HepG2 (cell line): ENCODE data around the gene ACAD8. TPM values are rescaled to one million over a fixed set of nuclear protein-coding genes. Genes with fewer than 3 reads are reported as not detected.

ENCODE experiments used
- ATAC-seq: fragments of 200-7000 bp; cut with Tn5 transposase; 3 replicates; pipeline ENCODE4 v1.9.1; 2020; ENCODE audit warnings: mild to moderate bottlenecking, moderate library complexity
- BruUV-seq: library from RNA; stranded (reverse); fragments of 400-500 nt; replicated peaks from 2 replicates; lab custom pipeline; 2021; lab: Mats Ljungman, UMichigan
- CTCF ChIA-PET: fragments of 300-600 bp; formaldehyde crosslinking; extraction: SDS; loops from one replicate; lab custom pipeline; 2021; ENCODE audit warnings: low total read pairs, inconsistent platforms, low intra/inter-chr PET ratio; lab: Yijun Ruan, JAX
- POLR2A ChIA-PET: fragments of 350-600 bp; sonication (Branson Sonifier 250); formaldehyde crosslinking; loops from one replicate; lab custom pipeline; 2020; ENCODE audit warnings: antibody characterized with exemption, inconsistent platforms; lab: Yijun Ruan, JAX
- DNase-seq: peaks from one replicate; pipeline ENCODE4 v3.0.0-alpha.2; 2015; ENCODE audit warnings: low spot score
- FAIRE-seq: peaks from 3 replicates; lab custom pipeline; 2011; peaks lifted over from hg19 to GRCh38; lab: Jason Lieb, UNC
- H2AFZ ChIP-seq: one replicate; pipeline ENCODE4 v1.6.1; 2011; ENCODE audit warnings: low read length, inconsistent platforms
- H3K27ac ChIP-seq: fragments of 300-600 bp; 3 replicates; pipeline ENCODE4 v1.8.0; 2011; ENCODE audit warnings: mixed run types, mild to moderate bottlenecking, mixed read lengths, low read length, inconsistent platforms; ENCODE audit not compliant: insufficient read depth; ENCODE audit errors: extremely low read length
- H3K27me3 ChIP-seq, 2 experiments: fragments of 200-600 bp in 1 of 2; 2 replicates in 1 of 2; 3 replicates in 1 of 2; pipeline versions ENCODE4 v1.6.0 to v1.8.0; 2011; ENCODE audit warnings: low read length in 2 of 2, mild to moderate bottlenecking in 2 of 2, moderate library complexity in 2 of 2, inconsistent platforms in 1 of 2; ENCODE audit not compliant: insufficient read depth in 2 of 2, control insufficient read depth in 1 of 2
- H3K36me3 ChIP-seq, 2 experiments: fragments of 200-600 bp in 1 of 2; replicated peaks in 1 of 2; 2 replicates in 1 of 2; 3 replicates in 1 of 2; pipeline versions ENCODE4 v1.5.1 to v1.8.0; 2011; ENCODE audit warnings: low read length in 2 of 2, inconsistent platforms in 1 of 2; ENCODE audit not compliant: insufficient read depth in 2 of 2, control insufficient read depth in 1 of 2
- H3K4me1 ChIP-seq: 2 replicates; pipeline ENCODE4 v1.5.1; 2012; ENCODE audit warnings: low read length, inconsistent platforms; ENCODE audit not compliant: insufficient read depth
- H3K4me2 ChIP-seq: 2 replicates; pipeline ENCODE4 v1.6.0; 2011; ENCODE audit warnings: low read depth, low read length, inconsistent platforms
- H3K4me3 ChIP-seq, 3 experiments: fragments of 200-600 bp in 1 of 3; sonication (generic), shearing (Covaris generic) in 1 of 3; replicated peaks in 1 of 3; 2 replicates each; pipeline ENCODE4 v1.5.1; 2011 to 2016; ENCODE audit warnings: low read length in 3 of 3, inconsistent platforms in 2 of 3, low read depth in 2 of 3, mild to moderate bottlenecking in 2 of 3, control low read depth in 1 of 3, mixed read lengths in 1 of 3; ENCODE audit not compliant: insufficient read depth in 1 of 3
- H3K79me2 ChIP-seq: one replicate; pipeline ENCODE4 v1.6.1; 2011; ENCODE audit warnings: low read length, inconsistent platforms; ENCODE audit not compliant: insufficient read depth
- H3K9ac ChIP-seq: 2 replicates; pipeline ENCODE4 v1.6.0; 2011; ENCODE audit warnings: mild to moderate bottlenecking, low read depth, low read length, inconsistent platforms; ENCODE audit not compliant: insufficient read depth
- H3K9me3 ChIP-seq: 2 replicates; pipeline ENCODE4 v1.5.1; 2012; ENCODE audit warnings: mild to moderate bottlenecking, low read length
- H4K20me1 ChIP-seq: 2 replicates; pipeline ENCODE4 v1.6.0; 2011; ENCODE audit warnings: inconsistent platforms, mild to moderate bottlenecking, low read length, moderate library complexity; ENCODE audit not compliant: insufficient read depth
- CENPT ChIP-seq: sonication (generic); formaldehyde crosslinking; IDR thresholded peaks from 2 replicates; pipeline ENCODE4 v1.8.0; 2022; ENCODE audit warnings: low read depth, mild to moderate bottlenecking, moderate library complexity, missing genetic modification reagents
- MAFF ChIP-seq: IDR thresholded peaks from 2 replicates; pipeline ENCODE4 v1.6.1; 2011; ENCODE audit warnings: low read depth, low read length, improper control_type of control experiment
- MED13 ChIP-seq: sonication (generic); formaldehyde crosslinking; IDR thresholded peaks from 2 replicates; pipeline ENCODE4 v1.5.0; 2020; ENCODE audit warnings: missing genetic modification reagents
- RBAK ChIP-seq: sonication (generic); formaldehyde crosslinking; IDR thresholded peaks from 2 replicates; pipeline ENCODE4 v1.5.1; 2020; ENCODE audit warnings: mild to moderate bottlenecking, missing genetic modification reagents
- ZNF333 ChIP-seq: sonication (generic); formaldehyde crosslinking; IDR thresholded peaks from 2 replicates; pipeline ENCODE4 v1.4.0; 2020; ENCODE audit warnings: mild to moderate bottlenecking, missing genetic modification reagents, borderline replicate concordance
- ZNF589 ChIP-seq: sonication (generic); formaldehyde crosslinking; conservative IDR thresholded peaks from 2 replicates; pipeline ENCODE4 v1.8.0; 2022; ENCODE audit warnings: mild to moderate bottlenecking, moderate library complexity, missing genetic modification reagents
- ZNF772 ChIP-seq: sonication (generic); formaldehyde crosslinking; IDR thresholded peaks from 2 replicates; pipeline ENCODE4 v1.5.0; 2020; ENCODE audit warnings: mild to moderate bottlenecking, missing genetic modification reagents
- WGBS: methylation state at CpG from one replicate; pipeline ENCODE4 v1.1.6; 2017; ENCODE audit warnings: low lambda C conversion rate; 5-methylcytosine and 5-hydroxymethylcytosine counted together
- in situ Hi-C: cut with HindIII; loops from 2 replicates; pipeline ENCODE4 v1.10.0; 2017; ENCODE audit warnings: low pct_unique_long_range_greater_than_20kb; ENCODE audit not compliant: extremely low pct_ligation_motif_present
- intact Hi-C: fragments of 100-400 bp; cut with micrococcal nuclease; formaldehyde crosslinking; loops from one replicate; pipeline ENCODE4 v1.10.0; 2022; ENCODE audit not compliant: unreplicated experiment
- polyA plus RNA-seq, 8 experiments: library from polyadenylated mRNA; depleted of rRNA in 3 of 8; stranded (reverse) in 7 of 8; unstranded in 1 of 8; fragments of >200 nt; fragmentation: Illumina TruSeq in 4 of 8; extraction: Trizol in 4 of 8; gene quantifications; 2 replicates each; pipeline versions ENCODE4 v1.2.1 to v1.2.3, GENCODE V29; 2011 to 2016; ENCODE audit warnings: low read depth in 4 of 8, missing spikeins in 1 of 8, mixed read lengths in 1 of 8; ENCODE audit not compliant: insufficient read depth in 1 of 8
- total RNA-seq, 5 experiments: library from RNA; depleted of rRNA; stranded (reverse); fragments of >200 nt; fragmentation: Illumina TruSeq; extraction: Trizol; gene quantifications; 2 replicates each; pipeline ENCODE4 v1.2.3, GENCODE V29; 2016; ENCODE audit warnings: low read depth in 1 of 5
- TF ChIP-seq, protein P1 (sequence below): sonication (generic); formaldehyde crosslinking; IDR thresholded peaks from 2 replicates; pipeline ENCODE4 v1.5.1; 2020; ENCODE audit warnings: mild to moderate bottlenecking, moderate library complexity, missing genetic modification reagents
- TF ChIP-seq, protein P2 (sequence below): sonication (generic); formaldehyde crosslinking; IDR thresholded peaks from 2 replicates; pipeline ENCODE4 v1.4.0; 2020; ENCODE audit warnings: missing genetic modification reagents; ENCODE audit errors: not compliant biosample characterization
- TF ChIP-seq, protein P3 (sequence below): sonication (generic); formaldehyde crosslinking; IDR thresholded peaks from 2 replicates; pipeline ENCODE4 v1.4.0; 2020; ENCODE audit warnings: missing genetic modification reagents
- TF ChIP-seq, protein P4 (sequence below): sonication (generic); formaldehyde crosslinking; IDR thresholded peaks from 2 replicates; pipeline ENCODE4 v1.9.0; 2021; ENCODE audit warnings: missing genetic modification reagents, mild to moderate bottlenecking, borderline replicate concordance
- TF ChIP-seq, protein P5 (sequence below): sonication (generic); formaldehyde crosslinking; IDR thresholded peaks from 2 replicates; pipeline ENCODE4 v1.9.0; 2021; ENCODE audit warnings: mild to moderate bottlenecking, missing genetic modification reagents

The ACAD8 gene
- total and polyA plus RNA-seq, 2 of the 13 experiments (the other 11 are each of a cell fraction or from before 2014, with no cell fraction given) = 13.5 to 20.3 TPM

DNA sequence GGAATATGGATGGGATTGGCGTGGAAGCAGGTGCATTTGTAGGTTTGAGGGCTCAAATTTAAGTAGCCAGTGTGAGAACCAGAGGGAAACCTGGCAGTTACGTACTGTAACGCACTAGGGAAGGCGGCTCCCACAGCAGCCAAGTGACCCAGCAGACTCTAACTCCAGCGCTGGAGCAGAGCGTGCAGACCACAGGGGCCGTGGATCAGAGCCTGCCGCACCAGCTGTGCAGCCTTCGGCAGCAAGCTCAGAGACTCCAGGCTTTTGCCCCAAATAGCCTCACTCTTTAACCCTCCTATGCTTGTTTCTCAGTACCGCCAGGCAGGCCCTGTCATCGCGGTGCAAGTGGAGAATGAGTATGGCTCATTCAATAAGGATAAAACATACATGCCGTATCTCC lies 35.1 kb downstream of the ACAD8 start (continued):
- TF ChIP-seq, protein P1, sequence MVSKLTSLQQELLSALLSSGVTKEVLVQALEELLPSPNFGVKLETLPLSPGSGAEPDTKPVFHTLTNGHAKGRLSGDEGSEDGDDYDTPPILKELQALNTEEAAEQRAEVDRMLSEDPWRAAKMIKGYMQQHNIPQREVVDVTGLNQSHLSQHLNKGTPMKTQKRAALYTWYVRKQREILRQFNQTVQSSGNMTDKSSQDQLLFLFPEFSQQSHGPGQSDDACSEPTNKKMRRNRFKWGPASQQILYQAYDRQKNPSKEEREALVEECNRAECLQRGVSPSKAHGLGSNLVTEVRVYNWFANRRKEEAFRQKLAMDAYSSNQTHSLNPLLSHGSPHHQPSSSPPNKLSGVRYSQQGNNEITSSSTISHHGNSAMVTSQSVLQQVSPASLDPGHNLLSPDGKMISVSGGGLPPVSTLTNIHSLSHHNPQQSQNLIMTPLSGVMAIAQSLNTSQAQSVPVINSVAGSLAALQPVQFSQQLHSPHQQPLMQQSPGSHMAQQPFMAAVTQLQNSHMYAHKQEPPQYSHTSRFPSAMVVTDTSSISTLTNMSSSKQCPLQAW (CRISPR knock-in tag) = no peak
- no peak for TF ChIP-seq ZNF772 (CRISPR knock-in tag)
- TF ChIP-seq, protein P2, sequence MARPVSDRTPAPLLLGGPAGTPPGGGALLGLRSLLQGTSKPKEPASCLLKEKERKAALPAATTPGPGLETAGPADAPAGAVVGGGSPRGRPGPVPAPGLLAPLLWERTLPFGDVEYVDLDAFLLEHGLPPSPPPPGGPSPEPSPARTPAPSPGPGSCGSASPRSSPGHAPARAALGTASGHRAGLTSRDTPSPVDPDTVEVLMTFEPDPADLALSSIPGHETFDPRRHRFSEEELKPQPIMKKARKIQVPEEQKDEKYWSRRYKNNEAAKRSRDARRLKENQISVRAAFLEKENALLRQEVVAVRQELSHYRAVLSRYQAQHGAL (CRISPR knock-in tag) = no peak
- TF ChIP-seq, protein P3, sequence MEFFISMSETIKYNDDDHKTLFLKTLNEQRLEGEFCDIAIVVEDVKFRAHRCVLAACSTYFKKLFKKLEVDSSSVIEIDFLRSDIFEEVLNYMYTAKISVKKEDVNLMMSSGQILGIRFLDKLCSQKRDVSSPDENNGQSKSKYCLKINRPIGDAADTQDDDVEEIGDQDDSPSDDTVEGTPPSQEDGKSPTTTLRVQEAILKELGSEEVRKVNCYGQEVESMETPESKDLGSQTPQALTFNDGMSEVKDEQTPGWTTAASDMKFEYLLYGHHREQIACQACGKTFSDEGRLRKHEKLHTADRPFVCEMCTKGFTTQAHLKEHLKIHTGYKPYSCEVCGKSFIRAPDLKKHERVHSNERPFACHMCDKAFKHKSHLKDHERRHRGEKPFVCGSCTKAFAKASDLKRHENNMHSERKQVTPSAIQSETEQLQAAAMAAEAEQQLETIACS (CRISPR knock-in tag) = no peak

DNA sequence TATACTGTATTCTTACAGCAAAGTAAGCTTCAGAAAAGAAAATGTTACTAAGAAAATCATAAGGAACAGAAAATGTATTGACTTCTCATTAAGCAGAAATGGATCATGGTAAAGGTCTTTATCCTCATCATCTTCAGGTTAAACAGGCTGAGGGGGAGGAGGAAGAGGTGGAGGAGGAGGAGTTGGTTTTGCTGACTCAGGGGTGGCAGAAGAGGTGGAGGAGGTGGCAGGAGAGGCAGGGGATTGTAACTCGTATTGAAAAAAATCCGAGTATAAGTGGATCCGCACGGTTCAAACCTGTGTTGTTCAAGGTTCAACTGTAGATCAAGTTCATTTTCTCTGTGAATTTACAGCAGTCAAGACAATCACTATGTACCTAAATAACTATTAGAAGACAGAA lies 35.8 kb downstream of the ACAD8 start:
- intact Hi-C loops (no loop called here), in situ Hi-C loops (no loop called here)
- Histone ChIP-seq H3K4me1 (no peaks in the 10 kb centered on the region), H2AFZ (no peak overlapping the region), H3K36me3 (no peaks in the 10 kb centered on the region), H4K20me1 (no peaks in the 10 kb centered on the region), H3K4me2 (no peak overlapping the region), H3K9ac (no peak overlapping the region), H3K9me3 (no peaks in the 10 kb centered on the region), H3K27ac (no peak overlapping the region), H3K27me3 (peaks cover 0 to 39% of the 10 kb centered on the region in 2 experiments; a peak in 3 of 5 replicates), H3K4me3 (no peak overlapping the region), H3K79me2 (no peaks in the 10 kb centered on the region)
- CTCF ChIA-PET = no interaction called here
- no peak for DNase-seq
- POLR2A ChIA-PET = no interaction called here
- no TSS peak for BruUV-seq
- WGBS = 25% methylated on average over 4 of the region's 4 CpGs
- ATAC-seq = no peak
- no peak for FAIRE-seq
- TF ChIP-seq MED13 (CRISPR knock-in tag) = no peak
- TF ChIP-seq ZNF333 (CRISPR knock-in tag) = no peak
- TF ChIP-seq RBAK = no peak
- peak; percentile 52 for TF ChIP-seq MAFF
- TF ChIP-seq, protein P4, sequence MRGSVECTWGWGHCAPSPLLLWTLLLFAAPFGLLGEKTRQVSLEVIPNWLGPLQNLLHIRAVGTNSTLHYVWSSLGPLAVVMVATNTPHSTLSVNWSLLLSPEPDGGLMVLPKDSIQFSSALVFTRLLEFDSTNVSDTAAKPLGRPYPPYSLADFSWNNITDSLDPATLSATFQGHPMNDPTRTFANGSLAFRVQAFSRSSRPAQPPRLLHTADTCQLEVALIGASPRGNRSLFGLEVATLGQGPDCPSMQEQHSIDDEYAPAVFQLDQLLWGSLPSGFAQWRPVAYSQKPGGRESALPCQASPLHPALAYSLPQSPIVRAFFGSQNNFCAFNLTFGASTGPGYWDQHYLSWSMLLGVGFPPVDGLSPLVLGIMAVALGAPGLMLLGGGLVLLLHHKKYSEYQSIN = no peak
- no peak for TF ChIP-seq ZNF589 (CRISPR knock-in tag)
- TF ChIP-seq, protein P5, sequence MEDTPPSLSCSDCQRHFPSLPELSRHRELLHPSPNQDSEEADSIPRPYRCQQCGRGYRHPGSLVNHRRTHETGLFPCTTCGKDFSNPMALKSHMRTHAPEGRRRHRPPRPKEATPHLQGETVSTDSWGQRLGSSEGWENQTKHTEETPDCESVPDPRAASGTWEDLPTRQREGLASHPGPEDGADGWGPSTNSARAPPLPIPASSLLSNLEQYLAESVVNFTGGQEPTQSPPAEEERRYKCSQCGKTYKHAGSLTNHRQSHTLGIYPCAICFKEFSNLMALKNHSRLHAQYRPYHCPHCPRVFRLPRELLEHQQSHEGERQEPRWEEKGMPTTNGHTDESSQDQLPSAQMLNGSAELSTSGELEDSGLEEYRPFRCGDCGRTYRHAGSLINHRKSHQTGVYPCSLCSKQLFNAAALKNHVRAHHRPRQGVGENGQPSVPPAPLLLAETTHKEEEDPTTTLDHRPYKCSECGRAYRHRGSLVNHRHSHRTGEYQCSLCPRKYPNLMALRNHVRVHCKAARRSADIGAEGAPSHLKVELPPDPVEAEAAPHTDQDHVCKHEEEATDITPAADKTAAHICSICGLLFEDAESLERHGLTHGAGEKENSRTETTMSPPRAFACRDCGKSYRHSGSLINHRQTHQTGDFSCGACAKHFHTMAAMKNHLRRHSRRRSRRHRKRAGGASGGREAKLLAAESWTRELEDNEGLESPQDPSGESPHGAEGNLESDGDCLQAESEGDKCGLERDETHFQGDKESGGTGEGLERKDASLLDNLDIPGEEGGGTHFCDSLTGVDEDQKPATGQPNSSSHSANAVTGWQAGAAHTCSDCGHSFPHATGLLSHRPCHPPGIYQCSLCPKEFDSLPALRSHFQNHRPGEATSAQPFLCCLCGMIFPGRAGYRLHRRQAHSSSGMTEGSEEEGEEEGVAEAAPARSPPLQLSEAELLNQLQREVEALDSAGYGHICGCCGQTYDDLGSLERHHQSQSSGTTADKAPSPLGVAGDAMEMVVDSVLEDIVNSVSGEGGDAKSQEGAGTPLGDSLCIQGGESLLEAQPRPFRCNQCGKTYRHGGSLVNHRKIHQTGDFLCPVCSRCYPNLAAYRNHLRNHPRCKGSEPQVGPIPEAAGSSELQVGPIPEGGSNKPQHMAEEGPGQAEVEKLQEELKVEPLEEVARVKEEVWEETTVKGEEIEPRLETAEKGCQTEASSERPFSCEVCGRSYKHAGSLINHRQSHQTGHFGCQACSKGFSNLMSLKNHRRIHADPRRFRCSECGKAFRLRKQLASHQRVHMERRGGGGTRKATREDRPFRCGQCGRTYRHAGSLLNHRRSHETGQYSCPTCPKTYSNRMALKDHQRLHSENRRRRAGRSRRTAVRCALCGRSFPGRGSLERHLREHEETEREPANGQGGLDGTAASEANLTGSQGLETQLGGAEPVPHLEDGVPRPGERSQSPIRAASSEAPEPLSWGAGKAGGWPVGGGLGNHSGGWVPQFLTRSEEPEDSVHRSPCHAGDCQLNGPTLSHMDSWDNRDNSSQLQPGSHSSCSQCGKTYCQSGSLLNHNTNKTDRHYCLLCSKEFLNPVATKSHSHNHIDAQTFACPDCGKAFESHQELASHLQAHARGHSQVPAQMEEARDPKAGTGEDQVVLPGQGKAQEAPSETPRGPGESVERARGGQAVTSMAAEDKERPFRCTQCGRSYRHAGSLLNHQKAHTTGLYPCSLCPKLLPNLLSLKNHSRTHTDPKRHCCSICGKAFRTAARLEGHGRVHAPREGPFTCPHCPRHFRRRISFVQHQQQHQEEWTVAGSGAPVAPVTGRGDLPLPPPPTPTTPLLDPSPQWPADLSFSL = no peak
- TF ChIP-seq CENPT (CRISPR knock-in tag) = no peak
